ENCODE data around the gene CNTN6. TPM values are rescaled to one million over a fixed set of nuclear protein-coding genes. Genes with fewer than 3 reads are reported as not detected.

CNTN6 gene
- total and polyA plus RNA-seq, 12 donors: 0.01 to 0.22 (median 0.11) TPM; not detected in 9

GRCh38 chr3:1228289-1228688 is 135.5 kb downstream of the CNTN6 start:
- Histone ChIP-seq H3K27me3 (no peaks in the 10 kb centered on the region), H3K4me3 (no peak overlapping the region), H3K9me3 (peaks cover 0 to 6% (median 0%) of the 10 kb centered on the region in 11 donors), H3K36me3 (no peaks in the 10 kb centered on the region), H3K27ac (no peak overlapping the region), H3K4me1 (no peaks in the 10 kb centered on the region)
- intact Hi-C loops (cut with DNase I): no loop called here
- TF ChIP-seq, protein P1, sequence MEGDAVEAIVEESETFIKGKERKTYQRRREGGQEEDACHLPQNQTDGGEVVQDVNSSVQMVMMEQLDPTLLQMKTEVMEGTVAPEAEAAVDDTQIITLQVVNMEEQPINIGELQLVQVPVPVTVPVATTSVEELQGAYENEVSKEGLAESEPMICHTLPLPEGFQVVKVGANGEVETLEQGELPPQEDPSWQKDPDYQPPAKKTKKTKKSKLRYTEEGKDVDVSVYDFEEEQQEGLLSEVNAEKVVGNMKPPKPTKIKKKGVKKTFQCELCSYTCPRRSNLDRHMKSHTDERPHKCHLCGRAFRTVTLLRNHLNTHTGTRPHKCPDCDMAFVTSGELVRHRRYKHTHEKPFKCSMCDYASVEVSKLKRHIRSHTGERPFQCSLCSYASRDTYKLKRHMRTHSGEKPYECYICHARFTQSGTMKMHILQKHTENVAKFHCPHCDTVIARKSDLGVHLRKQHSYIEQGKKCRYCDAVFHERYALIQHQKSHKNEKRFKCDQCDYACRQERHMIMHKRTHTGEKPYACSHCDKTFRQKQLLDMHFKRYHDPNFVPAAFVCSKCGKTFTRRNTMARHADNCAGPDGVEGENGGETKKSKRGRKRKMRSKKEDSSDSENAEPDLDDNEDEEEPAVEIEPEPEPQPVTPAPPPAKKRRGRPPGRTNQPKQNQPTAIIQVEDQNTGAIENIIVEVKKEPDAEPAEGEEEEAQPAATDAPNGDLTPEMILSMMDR (IDR thresholded peaks at IDR 0.05): no peak
- WGBS, 2 donors: 57 to 64% methylated on average over 4 of the region's 4 CpGs
- ATAC-seq: no peak
- DNase-seq: no peak

DNA sequence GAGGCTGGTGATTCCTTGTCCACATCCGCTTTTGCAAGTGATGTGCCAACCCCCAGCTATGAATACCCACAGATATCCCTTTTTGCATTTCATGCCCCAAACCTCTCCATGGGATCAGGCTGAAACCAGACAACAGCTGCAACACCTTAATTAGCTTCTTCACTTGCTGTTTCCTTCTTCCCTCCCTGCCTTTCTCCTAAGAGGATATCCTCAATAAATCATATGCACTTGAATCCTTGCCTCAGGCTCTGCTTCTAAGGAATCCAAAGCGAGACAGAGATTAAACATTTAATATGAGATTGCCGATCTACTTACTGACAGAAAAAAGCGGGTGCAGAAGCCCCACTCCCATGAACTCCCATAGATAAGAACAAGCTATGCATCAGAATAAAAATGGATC is 138.1 kb downstream of the CNTN6 start:
- 87 to 94% methylated on average over 4 of the region's 4 CpGs for WGBS, 2 donors
- H3K4me3 ChIP-seq: no peak overlapping the region
- ATAC-seq (no peak), DNase-seq (no peak)
- no peaks in the 10 kb centered on the region for H3K36me3 ChIP-seq
- H3K9me3 ChIP-seq: no peaks in the 10 kb centered on the region
- H3K27me3 ChIP-seq: no peaks in the 10 kb centered on the region
- no peak overlapping the region for H3K27ac ChIP-seq
- H3K4me1 ChIP-seq: no peaks in the 10 kb centered on the region
- TF ChIP-seq, protein P1 (IDR thresholded peaks at IDR 0.05): no peak
- intact Hi-C loops (cut with DNase I): no loop called here

DNA sequence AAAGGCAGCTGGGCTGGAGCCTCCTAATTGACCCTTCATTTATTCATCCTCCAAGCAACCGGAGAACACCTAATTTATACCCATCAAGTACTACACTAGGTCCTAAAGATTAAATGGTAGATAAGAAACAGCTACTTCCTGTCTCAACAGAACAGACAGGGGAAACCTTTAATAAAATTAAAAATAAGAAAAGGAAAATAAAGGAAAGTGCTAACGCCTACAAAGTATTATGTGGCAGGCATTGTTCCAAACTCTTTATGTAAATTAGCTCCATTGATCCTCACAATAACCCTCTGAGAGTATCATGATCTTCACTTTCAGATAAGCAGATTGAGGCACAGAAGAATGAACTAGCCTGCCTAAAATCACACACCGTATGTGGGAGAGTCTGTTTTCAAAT is 139.5 kb downstream of the CNTN6 start:
- H3K27me3 ChIP-seq: no peaks in the 10 kb centered on the region
- H3K4me3 ChIP-seq: no peak overlapping the region
- no peak overlapping the region for H3K27ac ChIP-seq
- H3K4me1 ChIP-seq: no peaks in the 10 kb centered on the region
- H3K9me3 ChIP-seq: no peaks in the 10 kb centered on the region
- intact Hi-C loops (cut with DNase I): no loop called here
- no peaks in the 10 kb centered on the region for H3K36me3 ChIP-seq
- DNase-seq (no peak), ATAC-seq (no peak)
- TF ChIP-seq, protein P1 (IDR thresholded peaks at IDR 0.05): no peak
- WGBS, 2 donors: 63 to 78% methylated on average over 3 of the region's 3 CpGs

DNA sequence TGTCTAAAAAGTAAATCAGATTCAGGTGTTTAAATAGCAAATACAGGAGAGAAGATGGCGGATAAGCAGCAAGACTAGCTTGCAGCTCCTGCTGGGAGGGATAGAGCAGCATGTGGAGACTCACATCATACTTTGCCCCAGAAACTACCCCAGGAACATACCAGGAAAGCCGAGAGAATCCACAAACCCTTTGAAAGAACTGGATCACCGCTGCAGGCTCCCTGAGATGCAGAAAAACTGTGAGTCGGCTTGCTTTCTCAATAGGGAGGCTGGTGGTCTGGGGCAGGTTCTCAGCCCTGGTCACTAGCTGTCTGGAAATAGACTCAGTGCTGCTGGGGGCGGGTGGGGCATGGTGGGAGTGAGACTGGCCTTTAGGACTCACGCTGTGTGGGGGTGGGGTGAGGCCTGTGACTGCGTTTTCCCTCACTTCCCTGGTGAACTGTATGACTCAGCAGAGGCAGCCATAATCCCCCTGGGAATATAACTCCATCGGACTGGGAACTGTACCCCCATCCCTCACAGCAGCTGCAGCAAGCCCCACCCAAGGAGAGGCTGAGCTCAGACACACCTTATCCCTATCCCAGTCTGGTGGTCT is 142.8 kb downstream of the CNTN6 start:
- DNase-seq (no peak), ATAC-seq (no peak)
- H3K27me3 ChIP-seq: no peaks in the 10 kb centered on the region
- H3K27ac ChIP-seq: no peak overlapping the region
- TF ChIP-seq, protein P1 (IDR thresholded peaks at IDR 0.05): no peak
- 79 to 86% methylated on average over 8 of the region's 8 CpGs for WGBS, 2 donors
- H3K36me3 ChIP-seq: no peaks in the 10 kb centered on the region
- no peaks in the 10 kb centered on the region for H3K4me1 ChIP-seq
- no peak overlapping the region for H3K4me3 ChIP-seq
- intact Hi-C loops (cut with DNase I): no loop called here
- H3K9me3 ChIP-seq: peaks cover 0 to 6% (median 0%) of the 10 kb centered on the region in 11 donors

Measured in heart right ventricle (tissue), 16 donors.